Placental epithelial cell (primary cell): ENCODE results near the gene SHOX. TPM values are rescaled to one million over a fixed set of nuclear protein-coding genes. Genes with fewer than 3 reads are reported as not detected.

Experiments used
- total RNA-seq: library from RNA; depleted of rRNA; stranded (reverse); fragments of >200 nt; gene quantifications from 2 replicates; pipeline ENCODE4 v1.2.3, GENCODE V29; 2012

Gene SHOX
- 24.2 and 26.7 TPM in 2 replicates for total RNA-seq

DNA sequence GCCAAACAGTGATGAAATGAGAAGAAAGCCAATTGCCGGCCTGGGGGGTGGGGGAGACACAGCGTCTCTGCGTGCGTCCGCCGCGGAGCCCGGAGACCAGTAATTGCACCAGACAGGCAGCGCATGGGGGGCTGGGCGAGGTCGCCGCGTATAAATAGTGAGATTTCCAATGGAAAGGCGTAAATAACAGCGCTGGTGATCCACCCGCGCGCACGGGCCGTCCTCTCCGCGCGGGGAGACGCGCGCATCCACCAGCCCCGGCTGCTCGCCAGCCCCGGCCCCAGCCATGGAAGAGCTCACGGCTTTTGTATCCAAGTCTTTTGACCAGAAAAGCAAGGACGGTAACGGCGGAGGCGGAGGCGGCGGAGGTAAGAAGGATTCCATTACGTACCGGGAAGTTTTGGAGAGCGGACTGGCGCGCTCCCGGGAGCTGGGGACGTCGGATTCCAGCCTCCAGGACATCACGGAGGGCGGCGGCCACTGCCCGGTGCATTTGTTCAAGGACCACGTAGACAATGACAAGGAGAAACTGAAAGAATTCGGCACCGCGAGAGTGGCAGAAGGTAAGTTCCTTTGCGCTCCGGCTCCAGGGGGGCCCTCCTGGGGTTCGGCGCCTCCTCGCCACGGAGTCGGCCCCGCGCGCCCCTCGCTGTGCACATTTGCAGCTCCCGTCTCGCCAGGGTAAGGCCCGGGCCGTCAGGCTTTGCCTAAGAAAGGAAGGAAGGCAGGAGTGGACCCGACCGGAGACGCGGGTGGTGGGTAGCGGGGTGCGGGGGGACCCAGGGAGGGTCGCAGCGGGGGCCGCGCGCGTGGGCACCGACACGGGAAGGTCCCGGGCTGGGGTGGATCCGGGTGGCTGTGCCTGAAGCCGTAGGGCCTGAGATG lies at the start of gene SHOX:
TSS of gene SHOX (plus strand) at position 180 of the 885 bp plus-strand sequence. CDS start at position 287, 107 bp downstream.

Other genes starting within 250 kb of the SHOX start
- gene PPP2R3B, start 243.9 kb upstream of the SHOX start, total RNA-seq: 11.7 and 14.5 TPM in 2 replicates